ENCODE data around the gene S100A14.

S100A14 gene

DNA sequence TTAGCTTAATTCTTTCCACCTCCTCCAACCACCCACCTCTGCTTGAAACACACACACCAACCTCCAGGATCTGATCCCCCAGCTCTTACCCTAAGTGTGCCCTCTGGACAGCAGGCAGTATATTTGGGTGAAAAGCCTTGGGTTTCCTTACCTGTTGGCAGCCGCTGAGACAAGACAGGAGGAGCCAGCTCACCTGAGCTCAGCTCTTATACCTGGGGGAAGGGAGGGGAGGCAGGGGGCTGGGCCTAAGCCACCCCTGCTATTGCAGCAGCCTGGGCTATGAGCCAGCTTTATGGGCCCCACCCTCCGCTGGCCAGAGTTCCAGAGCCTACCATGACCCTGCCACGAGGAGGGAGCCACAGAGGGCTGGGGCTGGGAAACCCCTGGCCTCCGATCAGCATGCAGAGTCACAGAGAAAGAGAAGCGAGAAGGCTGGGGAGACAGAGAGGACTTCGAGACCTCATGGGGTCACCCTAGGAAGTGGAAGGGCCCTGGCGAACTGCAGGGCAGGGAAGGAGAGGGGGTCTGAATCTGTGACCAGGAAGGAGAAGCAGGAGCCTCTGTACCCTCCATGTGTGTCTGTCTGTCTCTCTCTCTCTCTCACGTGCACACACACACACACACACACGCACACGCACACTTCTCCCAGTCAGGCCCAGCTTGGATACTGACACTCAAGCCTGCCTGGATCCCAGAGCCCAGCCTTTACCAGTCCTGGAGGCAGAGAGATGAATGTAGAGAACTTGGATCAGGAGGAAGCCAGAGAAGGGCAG is at the start of gene S100A14:
Gene S100A14 (minus strand): TSS at position 182 of the 773 bp plus-strand sequence. CDS start 467 bp downstream, outside the sequence.
- TF ChIP-seq, protein P1, sequence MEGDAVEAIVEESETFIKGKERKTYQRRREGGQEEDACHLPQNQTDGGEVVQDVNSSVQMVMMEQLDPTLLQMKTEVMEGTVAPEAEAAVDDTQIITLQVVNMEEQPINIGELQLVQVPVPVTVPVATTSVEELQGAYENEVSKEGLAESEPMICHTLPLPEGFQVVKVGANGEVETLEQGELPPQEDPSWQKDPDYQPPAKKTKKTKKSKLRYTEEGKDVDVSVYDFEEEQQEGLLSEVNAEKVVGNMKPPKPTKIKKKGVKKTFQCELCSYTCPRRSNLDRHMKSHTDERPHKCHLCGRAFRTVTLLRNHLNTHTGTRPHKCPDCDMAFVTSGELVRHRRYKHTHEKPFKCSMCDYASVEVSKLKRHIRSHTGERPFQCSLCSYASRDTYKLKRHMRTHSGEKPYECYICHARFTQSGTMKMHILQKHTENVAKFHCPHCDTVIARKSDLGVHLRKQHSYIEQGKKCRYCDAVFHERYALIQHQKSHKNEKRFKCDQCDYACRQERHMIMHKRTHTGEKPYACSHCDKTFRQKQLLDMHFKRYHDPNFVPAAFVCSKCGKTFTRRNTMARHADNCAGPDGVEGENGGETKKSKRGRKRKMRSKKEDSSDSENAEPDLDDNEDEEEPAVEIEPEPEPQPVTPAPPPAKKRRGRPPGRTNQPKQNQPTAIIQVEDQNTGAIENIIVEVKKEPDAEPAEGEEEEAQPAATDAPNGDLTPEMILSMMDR (IDR thresholded peaks at IDR 0.05; ENCODE audit: poor library complexity, severe bottlenecking), result no peak
- Histone ChIP-seq H3K4me1 (ENCODE audit: insufficient read depth, poor library complexity, severe bottlenecking) (peaks cover 23% of the 10 kb centered on the region), H3K9me3 (ENCODE audit: severe bottlenecking) (no peaks in the 10 kb centered on the region), H3K4me3 (ENCODE audit: severe bottlenecking) (peak within 1 kb of the TSS; percentile 49), H3K27me3 (ENCODE audit: insufficient read depth, poor library complexity, severe bottlenecking) (no peaks in the 10 kb centered on the region), H3K27ac (ENCODE audit: poor library complexity, severe bottlenecking) (peak within 1 kb of the TSS; percentile 98), H3K36me3 (ENCODE audit: low read depth) (peaks cover 33% of the 10 kb centered on the region)
- ATAC-seq (ENCODE audit: low read depth) (peak; percentile 51), DNase-seq (ENCODE audit: low spot score) (peak; percentile 90)

DNA sequence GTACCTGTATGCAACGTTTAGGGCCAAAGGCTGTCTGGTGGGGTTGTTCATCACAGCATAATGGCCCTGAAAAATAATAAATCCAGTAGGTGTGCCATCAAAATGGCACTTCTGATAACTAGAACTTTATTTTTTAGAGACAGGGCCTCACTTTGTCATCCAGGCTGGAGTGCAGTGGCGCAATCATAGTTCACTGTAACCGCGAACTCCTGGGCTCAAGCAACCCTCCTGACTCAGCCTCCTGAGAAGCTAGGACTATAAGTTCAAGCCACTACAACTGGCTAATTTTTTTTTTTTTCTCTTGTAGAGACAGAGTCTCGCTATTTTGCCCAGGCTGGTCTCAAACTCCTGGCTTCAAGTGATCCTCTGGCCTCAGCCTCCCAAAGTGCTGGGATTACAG is 47.1 kb upstream of the S100A14 start:
- DNase-seq (ENCODE audit: low spot score) (no peak), ATAC-seq (ENCODE audit: low read depth) (no peak)
- peaks cover 87% of the 10 kb centered on the region for H3K36me3 ChIP-seq (ENCODE audit: low read depth)
- H3K27me3 ChIP-seq (ENCODE audit: insufficient read depth, poor library complexity, severe bottlenecking), result no peaks in the 10 kb centered on the region
- H3K4me1 ChIP-seq (ENCODE audit: insufficient read depth, poor library complexity, severe bottlenecking), result no peaks in the 10 kb centered on the region
- H3K4me3 ChIP-seq (ENCODE audit: severe bottlenecking), result no peak overlapping the region
- TF ChIP-seq, protein P1 (IDR thresholded peaks at IDR 0.05; ENCODE audit: poor library complexity, severe bottlenecking), result no peak
- H3K27ac ChIP-seq (ENCODE audit: poor library complexity, severe bottlenecking), result no peak overlapping the region
- H3K9me3 ChIP-seq (ENCODE audit: severe bottlenecking), result no peaks in the 10 kb centered on the region

DNA sequence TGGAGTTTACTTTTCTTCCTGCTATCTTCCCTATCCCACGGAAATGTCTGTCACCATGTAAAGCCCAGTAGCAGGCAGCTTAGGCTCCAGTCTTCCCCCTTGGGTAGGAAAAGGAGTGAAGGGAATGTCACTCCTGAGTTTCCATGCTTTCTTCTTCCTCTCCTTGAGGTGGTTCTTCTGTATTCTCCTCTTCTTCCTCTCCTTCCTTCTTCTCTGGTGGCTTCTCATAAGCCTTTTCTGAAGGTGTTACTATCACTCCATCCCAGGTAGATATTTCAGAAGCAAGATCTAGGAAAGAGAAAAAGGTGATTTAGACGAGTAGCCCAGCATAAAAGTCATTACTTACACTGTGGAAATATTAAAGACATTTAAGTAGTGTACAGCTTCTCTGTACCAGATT is 46.1 kb upstream of the S100A14 start:
- no peaks in the 10 kb centered on the region for H3K27me3 ChIP-seq (ENCODE audit: insufficient read depth, poor library complexity, severe bottlenecking)
- no peak for ATAC-seq (ENCODE audit: low read depth)
- no peak for DNase-seq (ENCODE audit: low spot score)
- H3K4me1 ChIP-seq (ENCODE audit: insufficient read depth, poor library complexity, severe bottlenecking), result no peaks in the 10 kb centered on the region
- peaks cover 78% of the 10 kb centered on the region for H3K36me3 ChIP-seq (ENCODE audit: low read depth)
- no peak overlapping the region for H3K27ac ChIP-seq (ENCODE audit: poor library complexity, severe bottlenecking)
- TF ChIP-seq, protein P1 (IDR thresholded peaks at IDR 0.05; ENCODE audit: poor library complexity, severe bottlenecking), result no peak
- no peak overlapping the region for H3K4me3 ChIP-seq (ENCODE audit: severe bottlenecking)
- no peaks in the 10 kb centered on the region for H3K9me3 ChIP-seq (ENCODE audit: severe bottlenecking)

DNA sequence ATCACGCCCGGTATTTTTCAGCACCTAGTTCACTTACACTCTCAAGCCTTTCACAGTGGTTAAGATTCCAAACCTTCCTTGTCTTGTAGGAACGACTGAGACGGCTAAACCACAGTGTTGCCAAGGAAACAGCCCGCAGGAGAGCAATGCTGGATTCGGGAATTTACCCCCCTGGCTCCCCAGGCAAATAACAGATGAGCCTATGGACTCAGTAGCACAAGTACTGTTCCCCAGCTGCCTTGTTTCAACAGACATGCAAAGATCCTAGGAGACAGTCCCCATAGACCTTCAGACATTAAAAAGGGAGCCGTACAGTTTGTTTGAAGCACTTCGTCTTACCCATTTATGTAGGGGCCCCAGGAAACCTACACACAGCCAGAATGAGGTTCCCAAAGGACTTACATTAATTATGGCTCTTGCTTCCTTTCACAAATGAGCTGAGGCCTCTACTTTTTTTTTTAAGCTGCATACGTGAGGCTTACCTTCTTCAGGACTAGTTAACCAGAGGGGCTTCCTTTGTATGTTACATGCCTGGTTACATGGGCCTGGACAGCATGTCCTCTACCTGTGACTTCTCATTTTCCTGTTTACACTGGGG is 45.1 kb upstream of the S100A14 start:
- DNase-seq (ENCODE audit: low spot score) (no peak), ATAC-seq (ENCODE audit: low read depth) (no peak)
- Histone ChIP-seq H3K27ac (ENCODE audit: poor library complexity, severe bottlenecking) (no peak overlapping the region), H3K9me3 (ENCODE audit: severe bottlenecking) (no peaks in the 10 kb centered on the region), H3K36me3 (ENCODE audit: low read depth) (peaks cover 67% of the 10 kb centered on the region), H3K27me3 (ENCODE audit: insufficient read depth, poor library complexity, severe bottlenecking) (no peaks in the 10 kb centered on the region), H3K4me1 (ENCODE audit: insufficient read depth, poor library complexity, severe bottlenecking) (no peaks in the 10 kb centered on the region), H3K4me3 (ENCODE audit: severe bottlenecking) (no peak overlapping the region)
- TF ChIP-seq, protein P1 (IDR thresholded peaks at IDR 0.05; ENCODE audit: poor library complexity, severe bottlenecking), result no peak

DNA sequence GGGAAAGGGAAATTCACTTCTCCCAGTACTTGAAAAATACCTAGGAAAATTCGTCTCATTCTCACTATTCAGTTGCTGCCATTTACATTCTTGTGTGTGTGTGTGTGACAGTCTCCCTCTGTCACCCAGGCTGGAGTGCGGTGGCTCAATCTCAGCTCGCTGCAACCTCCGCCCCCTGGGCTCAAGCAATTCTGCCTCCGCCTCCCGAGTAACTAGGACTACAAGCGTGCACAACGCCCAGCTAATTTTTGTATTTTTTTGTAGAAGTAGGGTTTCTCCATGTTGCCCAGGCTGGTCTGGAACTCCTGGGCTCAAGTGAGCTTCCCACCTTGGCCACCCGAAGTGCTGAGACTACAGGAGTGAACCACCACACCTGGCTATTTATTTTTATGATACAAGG is 43.5 kb upstream of the S100A14 start:
- ATAC-seq (ENCODE audit: low read depth), result no peak
- Histone ChIP-seq H3K27me3 (ENCODE audit: insufficient read depth, poor library complexity, severe bottlenecking) (no peaks in the 10 kb centered on the region), H3K4me1 (ENCODE audit: insufficient read depth, poor library complexity, severe bottlenecking) (no peaks in the 10 kb centered on the region), H3K27ac (ENCODE audit: poor library complexity, severe bottlenecking) (peak overlapping the region; percentile 55), H3K4me3 (ENCODE audit: severe bottlenecking) (no peak overlapping the region), H3K9me3 (ENCODE audit: severe bottlenecking) (no peaks in the 10 kb centered on the region), H3K36me3 (ENCODE audit: low read depth) (peaks cover 52% of the 10 kb centered on the region)
- no peak for DNase-seq (ENCODE audit: low spot score)
- TF ChIP-seq, protein P1 (IDR thresholded peaks at IDR 0.05; ENCODE audit: poor library complexity, severe bottlenecking), result no peak

All from RWPE2 (cell line).